Skeletal muscle satellite cell (primary cell): Measurements from ENCODE around the gene APOL2.
"Not testable (repeated sequence)": the region's sequence is repeated elsewhere in the genome, so short reads cannot be mapped to it uniquely, and the experiment has no call there.

Experiments
- H3K27me3 ChIP-seq: 2 replicates; pipeline ENCODE4 v1.7.0; 2013; ENCODE audit warnings: low read length; ENCODE audit not compliant: control insufficient read depth, insufficient read depth
- H3K36me3 ChIP-seq: 2 replicates; pipeline ENCODE4 v1.7.0; 2013; ENCODE audit warnings: mild to moderate bottlenecking, control low read depth, low read length; ENCODE audit not compliant: insufficient read depth
- H3K4me1 ChIP-seq: 2 replicates; pipeline ENCODE4 v1.7.0; 2013; ENCODE audit warnings: low read length; ENCODE audit not compliant: control insufficient read depth, insufficient read depth
- H3K4me2 ChIP-seq: 2 replicates; pipeline ENCODE4 v1.7.0; 2013; ENCODE audit warnings: mild to moderate bottlenecking, low read length
- H3K4me3 ChIP-seq: 2 replicates; pipeline ENCODE4 v1.7.0; 2013; ENCODE audit warnings: low read length
- H3K9ac ChIP-seq: 2 replicates; pipeline ENCODE4 v1.7.0; 2013; ENCODE audit warnings: mild to moderate bottlenecking, low read depth, low read length, moderate library complexity
- H3K9me3 ChIP-seq: replicated peaks from 2 replicates; pipeline ENCODE4 v1.7.0; 2013; ENCODE audit warnings: mild to moderate bottlenecking, control low read depth, low read length

The APOL2 gene

DNA sequence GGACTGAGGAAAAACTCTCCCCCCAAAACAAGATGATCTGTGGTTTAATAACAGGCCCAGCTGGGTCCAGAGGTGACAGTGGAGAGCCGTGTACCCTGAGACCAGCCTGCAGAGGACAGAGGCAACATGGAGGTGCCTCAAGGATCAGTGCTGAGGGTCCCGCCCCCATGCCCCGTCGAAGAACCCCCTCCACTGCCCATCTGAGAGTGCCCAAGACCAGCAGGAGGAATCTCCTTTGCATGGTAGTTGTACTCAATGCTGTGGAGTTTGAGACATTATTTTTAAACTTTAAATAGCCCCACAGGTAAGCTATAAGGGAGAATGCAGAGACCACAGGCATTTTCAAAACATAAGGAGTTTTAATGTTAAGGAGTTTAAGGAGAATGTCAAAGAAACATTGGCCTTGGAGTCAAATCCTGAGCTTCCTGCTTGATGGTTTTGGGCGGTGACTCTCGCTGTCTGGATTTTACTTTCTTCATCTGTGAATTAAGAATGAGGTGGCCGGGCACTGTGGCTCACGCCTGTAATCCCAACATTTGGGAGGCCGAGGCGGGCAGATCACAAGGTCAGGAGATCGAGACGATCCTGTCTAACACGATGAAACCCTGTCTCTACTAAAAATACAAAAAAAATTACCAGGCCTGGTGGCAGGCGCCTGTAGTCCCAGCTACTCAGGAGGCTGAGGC lies 20.4 kb upstream of the APOL2 start:
- Histone ChIP-seq H3K4me3 (no peak overlapping the region), H3K9me3 (no peaks in the 10 kb centered on the region), H3K36me3 (no peaks in the 10 kb centered on the region), H3K4me1 (peaks cover 8% of the 10 kb centered on the region), H3K9ac (no peak overlapping the region), H3K4me2 (no peak overlapping the region), H3K27me3 (no peaks in the 10 kb centered on the region)

DNA sequence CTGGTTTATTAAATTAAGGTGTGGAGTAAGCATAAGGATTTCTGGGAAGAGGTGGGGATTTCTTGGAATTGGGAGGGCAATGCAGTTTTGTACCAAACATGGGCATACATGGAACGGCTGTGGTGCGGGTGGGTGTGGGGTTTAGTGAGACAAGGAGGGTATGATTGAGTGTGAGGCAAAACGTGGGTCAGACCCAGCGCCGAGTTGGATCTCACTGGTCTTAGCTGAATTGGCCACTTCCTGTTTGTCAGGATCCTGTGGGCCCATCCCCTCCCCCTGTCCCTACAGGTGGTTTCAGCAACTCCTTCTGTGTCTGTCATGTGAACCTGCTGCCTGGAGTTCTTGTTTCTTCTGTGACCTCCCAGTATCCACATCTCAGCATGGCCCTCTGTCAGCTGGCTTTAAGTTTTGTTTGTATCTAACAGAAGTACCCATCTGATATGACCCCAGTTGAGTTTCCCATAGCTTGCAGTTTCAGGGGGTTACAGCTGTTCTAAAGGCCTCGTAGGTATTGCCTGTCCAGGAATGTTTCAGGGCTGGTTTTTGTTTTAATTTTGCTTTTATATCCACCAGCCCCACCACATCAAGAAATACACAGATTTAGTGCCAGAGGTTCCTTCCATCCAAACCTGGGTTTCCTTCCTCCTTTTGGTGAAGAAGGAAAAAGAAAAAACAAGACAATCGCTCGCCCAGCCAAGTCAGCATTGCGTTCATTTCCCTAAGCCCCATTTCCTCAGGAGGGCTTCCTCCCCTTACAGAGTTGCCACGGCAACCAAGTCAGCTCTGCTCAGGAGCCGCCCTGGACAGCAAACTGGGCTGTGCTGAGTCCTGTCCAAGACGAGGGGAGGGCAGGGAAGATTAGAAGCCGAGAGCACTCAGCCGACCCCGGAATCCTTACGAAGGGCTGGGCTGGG lies 19.6 kb upstream of the APOL2 start:
- H3K9ac ChIP-seq: no peak overlapping the region

DNA sequence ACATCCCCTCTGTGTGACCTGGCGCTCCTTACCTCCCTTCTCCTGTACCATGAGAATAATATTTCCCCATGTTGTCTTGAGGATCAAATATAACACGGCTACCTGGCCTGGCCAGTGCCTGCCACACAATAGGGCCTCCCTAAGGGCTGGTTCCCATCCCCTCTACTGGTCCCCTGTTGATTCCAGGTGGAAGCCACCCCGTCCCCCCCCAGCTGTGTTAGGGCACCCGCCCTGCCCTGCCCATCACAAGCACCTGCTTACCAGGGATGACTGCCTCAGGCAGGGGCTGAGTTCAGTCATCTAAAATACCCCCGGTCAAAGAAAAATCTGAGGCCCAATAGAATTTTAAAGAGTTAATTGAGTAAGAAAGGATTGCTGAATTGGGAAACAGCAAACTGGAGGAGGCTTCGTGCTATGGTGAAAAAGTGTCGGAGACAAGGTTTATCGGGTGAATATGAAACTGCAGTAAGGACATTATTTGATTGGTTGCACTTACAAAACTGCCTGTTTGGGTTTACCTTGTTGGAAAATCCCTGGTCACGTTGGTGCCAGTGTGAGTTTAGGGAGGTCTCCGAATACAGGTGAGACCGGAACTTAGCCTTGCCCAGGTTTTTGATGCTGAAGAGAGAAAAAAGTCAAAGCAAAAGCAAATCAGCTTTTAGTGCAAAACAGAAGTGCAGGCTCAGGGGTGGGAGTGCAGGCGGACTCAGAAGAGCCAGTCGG lies 18.8 kb upstream of the APOL2 start:
- Histone ChIP-seq H3K4me3 (no peak overlapping the region), H3K36me3 (no peaks in the 10 kb centered on the region), H3K9ac (no peak overlapping the region), H3K9me3 (no peaks in the 10 kb centered on the region), H3K4me1 (peaks cover 13% of the 10 kb centered on the region), H3K4me2 (no peak overlapping the region), H3K27me3 (no peaks in the 10 kb centered on the region)

More for the DNA sequence above, 19.6 kb upstream of the APOL2 start:
- peaks cover 9% of the 10 kb centered on the region for H3K4me1 ChIP-seq
- H3K4me2 ChIP-seq: no peak overlapping the region
- no peaks in the 10 kb centered on the region for H3K27me3 ChIP-seq
- no peak overlapping the region for H3K4me3 ChIP-seq
- no peaks in the 10 kb centered on the region for H3K36me3 ChIP-seq
- H3K9me3 ChIP-seq: no peaks in the 10 kb centered on the region

DNA sequence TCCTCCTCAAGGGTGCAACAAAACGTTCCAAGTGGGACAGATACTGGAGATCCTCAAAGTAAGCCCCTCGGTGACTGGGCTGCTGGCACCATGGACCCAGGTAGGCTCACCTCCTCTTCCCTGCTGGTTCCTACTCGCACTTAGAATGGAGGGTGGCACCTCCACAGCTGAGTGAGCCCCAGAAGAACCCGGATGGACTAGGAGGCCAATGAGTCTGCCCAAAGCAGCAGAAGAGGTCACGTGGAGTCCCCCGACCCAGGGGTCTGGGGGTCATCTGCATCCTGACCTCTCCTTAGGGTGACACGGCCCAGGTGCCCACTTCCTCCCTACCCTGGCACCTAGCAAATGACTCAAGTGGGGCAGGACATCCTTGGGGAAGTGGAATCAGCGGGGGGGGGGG lies 18.0 kb upstream of the APOL2 start:
- no peaks in the 10 kb centered on the region for H3K27me3 ChIP-seq
- H3K9me3 ChIP-seq: no peaks in the 10 kb centered on the region
- H3K4me1 ChIP-seq: peaks cover 20% of the 10 kb centered on the region
- no peak overlapping the region for H3K9ac ChIP-seq
- no peak overlapping the region for H3K4me3 ChIP-seq
- no peak overlapping the region for H3K4me2 ChIP-seq
- H3K36me3 ChIP-seq: no peaks in the 10 kb centered on the region

DNA sequence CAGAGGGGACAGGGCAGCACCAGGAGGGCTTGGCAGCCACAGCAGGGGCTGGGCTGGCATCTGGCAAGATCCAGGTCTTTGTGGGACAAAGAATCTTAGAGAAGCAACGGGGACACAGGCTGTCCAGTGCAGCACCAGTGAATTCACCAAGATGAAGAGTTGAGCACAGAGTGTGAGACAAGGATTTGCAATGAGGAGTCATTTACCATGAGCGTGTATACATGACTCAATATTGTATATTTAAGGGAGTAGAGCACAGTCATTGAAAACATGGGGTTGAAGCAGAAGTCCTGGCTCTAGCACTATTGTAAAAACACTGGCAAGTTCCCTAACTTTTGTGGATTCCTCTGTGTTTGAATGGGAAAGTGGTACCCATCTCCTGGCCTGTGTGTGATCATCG lies 17.2 kb upstream of the APOL2 start:
- no peak overlapping the region for H3K9ac ChIP-seq
- no peaks in the 10 kb centered on the region for H3K36me3 ChIP-seq
- H3K27me3 ChIP-seq: no peaks in the 10 kb centered on the region
- H3K4me2 ChIP-seq: no peak overlapping the region
- peaks cover 20% of the 10 kb centered on the region for H3K4me1 ChIP-seq
- H3K4me3 ChIP-seq: no peak overlapping the region
- H3K9me3 ChIP-seq: no peaks in the 10 kb centered on the region

DNA sequence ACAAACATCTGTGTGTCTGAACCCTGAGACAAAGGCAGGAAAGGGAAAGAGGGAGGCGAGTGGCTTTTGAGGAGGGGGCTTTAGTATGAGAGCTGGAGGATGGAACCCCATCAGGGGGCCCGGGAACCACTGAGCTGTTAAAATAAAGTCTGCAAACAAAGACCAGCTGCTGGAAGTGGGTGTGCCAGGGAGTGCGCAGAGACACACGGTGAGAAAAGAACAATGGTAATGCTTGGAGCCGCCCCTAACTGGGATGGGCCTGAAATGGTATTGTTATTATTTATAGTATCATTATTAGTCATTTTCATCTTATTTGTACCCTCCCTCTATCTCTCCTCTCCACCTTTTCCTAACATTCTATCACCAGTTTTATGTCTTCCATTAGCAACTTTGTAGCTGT lies 16.2 kb upstream of the APOL2 start:
- not testable (repeated sequence) for H3K27me3 ChIP-seq, H3K4me2 ChIP-seq, H3K4me3 ChIP-seq, H3K36me3 ChIP-seq, H3K9me3 ChIP-seq, H3K9ac ChIP-seq
- peaks cover 20% of the 10 kb centered on the region for H3K4me1 ChIP-seq

DNA sequence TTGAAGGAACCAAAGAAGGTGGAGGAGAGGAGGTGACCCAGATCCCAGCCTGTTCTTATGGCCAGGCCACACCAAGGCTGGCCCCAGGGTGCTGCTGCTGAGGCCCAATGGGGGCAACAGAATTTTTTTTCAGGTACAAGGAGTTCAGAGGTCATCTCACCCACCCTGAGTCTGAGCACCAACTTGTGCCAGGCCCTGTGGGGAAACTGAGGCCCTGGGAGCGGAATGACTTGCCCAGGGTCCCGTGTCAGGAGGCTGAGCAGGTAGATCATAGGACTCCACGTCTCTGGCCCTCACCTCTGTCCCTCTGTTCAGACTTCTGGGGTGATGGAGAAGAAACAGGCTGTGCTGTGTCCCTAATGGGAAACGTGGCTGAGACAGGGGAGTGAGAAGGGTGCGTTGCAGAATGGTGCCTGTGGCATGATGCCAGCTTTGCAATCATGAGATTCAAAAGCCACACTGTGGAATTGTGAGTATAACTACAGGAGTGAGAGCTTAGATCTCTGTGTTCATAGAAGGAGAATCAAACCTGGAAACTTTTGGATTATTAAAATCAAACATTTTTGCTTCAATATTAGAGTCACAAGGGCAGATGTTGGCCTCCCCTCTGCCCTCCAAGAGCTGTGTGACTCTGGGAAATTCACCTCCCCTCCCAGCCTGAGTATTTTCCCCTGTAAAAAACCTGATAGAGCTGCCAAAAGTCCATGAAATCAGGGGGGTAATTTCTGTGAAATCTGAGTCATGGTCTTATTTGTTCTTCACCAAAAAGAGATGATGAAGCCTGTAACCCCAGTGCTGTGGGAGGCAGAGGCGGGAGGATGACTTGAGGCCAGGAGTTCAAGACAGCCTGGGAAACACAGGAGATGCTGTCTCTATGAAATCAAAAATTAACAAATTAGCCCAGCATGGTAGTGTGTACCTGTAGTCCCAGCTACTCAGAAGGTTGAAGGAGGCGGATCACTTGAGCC lies 14.5 kb upstream of the APOL2 start:
- H3K4me3 ChIP-seq: peak overlapping the region; percentile 51

DNA sequence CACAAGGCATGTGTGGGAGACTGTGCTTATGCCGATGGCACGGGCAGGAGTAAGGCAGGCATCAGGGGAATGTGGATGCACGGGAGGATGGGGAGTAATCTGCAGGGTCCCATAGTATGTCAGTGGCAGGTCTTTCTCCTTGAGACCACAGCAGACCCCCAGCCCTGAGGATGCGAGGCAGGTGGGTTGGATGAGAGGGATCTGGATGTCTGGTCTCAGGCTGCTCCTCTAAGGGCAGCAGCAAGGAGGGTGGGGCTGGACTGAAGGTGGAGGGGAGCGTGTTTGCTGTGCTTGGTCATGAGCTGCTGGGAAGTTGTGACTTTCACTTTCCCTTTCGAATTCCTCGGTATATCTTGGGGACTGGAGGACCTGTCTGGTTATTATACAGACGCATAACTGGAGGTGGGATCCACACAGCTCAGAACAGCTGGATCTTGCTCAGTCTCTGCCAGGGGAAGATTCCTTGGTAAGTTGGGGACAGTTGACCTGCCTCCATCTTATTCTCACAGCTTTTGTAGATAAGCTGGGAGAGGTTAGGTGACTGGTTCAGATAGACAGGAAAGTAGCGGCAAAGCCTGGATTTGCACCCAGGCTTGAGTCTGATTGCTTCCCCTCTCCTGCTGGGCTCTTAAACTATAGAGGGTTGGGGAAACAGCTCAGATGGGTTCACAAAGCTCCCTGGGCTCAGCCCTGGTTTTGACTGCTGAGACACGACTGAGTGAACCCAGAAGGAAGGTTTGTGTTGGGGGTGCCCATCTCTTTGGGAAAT lies 13.6 kb upstream of the APOL2 start, which contains the start of gene APOL1:
Gene APOL1 (plus strand): TSS at position 380 of the 769 bp plus-strand sequence. CDS start 1,823 bp downstream, outside the sequence.
- peak within 1 kb of the TSS; percentile 12 for H3K9ac ChIP-seq
- no peaks in the 10 kb centered on the region for H3K9me3 ChIP-seq
- peak within 1 kb of the TSS; percentile 51 for H3K4me3 ChIP-seq
- peaks cover 20% of the 10 kb centered on the region for H3K4me1 ChIP-seq
- H3K4me2 ChIP-seq: peak within 1 kb of the TSS; percentile 77
- H3K36me3 ChIP-seq: no peaks in the 10 kb centered on the region
- H3K27me3 ChIP-seq: no peaks in the 10 kb centered on the region

More for the DNA sequence above, 14.5 kb upstream of the APOL2 start:
- H3K9me3 ChIP-seq: no peaks in the 10 kb centered on the region
- H3K4me2 ChIP-seq: peak overlapping the region; percentile 77
- H3K4me1 ChIP-seq: peaks cover 20% of the 10 kb centered on the region
- H3K9ac ChIP-seq: peak overlapping the region; percentile 12
- H3K27me3 ChIP-seq: no peaks in the 10 kb centered on the region
- H3K36me3 ChIP-seq: no peaks in the 10 kb centered on the region

DNA sequence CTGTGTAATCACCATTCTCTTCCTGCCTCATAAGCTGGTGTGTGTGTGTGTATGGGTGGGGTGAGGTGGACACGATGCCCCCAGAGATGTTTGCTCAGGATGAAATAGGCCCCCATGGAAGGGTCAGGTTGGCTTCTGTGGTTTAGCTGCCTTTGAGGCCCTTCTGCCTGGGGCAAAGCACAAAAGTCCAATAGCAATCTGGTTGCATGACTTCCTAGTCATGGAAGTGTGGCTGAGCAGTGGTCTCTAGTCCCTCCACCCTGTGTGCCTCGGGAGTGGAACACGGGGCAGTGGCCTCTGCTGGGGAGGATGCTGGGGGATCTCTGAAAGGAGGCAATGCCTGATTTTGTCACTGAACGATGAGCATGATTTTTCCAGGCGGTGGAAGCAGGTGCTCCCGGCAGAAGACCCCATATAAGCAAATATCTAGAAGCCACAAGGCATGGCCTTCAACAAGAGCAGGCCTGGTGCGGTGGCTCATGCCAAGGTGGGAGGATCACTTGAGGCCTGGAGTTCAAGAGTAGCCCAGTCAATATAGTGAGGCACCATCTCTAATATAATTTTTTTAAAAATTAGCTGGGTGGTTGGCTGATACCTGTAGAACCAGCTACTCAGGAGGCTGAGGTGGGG lies 12.8 kb upstream of the APOL2 start:
- not testable (repeated sequence) for H3K4me3 ChIP-seq, H3K9ac ChIP-seq, H3K9me3 ChIP-seq, H3K27me3 ChIP-seq, H3K36me3 ChIP-seq, H3K4me2 ChIP-seq
- peaks cover 20% of the 10 kb centered on the region for H3K4me1 ChIP-seq
